ENCODE measurements around the gene MYOF.

DNA sequence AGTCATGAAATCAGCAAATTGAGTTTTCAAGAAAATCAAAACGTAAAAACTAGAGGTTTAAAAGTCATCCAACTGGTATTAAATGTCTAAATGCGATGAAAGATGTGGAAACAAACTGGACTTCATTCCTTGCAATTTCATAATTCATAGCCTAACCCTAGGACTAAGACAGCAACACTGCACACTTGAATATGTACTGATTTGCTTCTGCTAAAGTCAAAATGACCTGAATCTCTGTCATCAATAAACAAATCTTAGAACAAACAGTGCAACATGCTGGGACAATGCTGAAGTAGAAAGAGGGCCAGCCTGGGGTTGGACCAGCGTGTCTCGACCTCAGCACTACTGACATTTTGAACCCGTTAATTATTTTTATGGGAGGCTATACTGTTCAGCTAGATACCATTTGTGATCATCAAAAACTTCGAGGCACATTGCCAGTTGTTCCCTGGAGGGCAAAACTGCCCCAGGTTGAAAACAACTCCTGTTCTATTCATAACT, 47.1 kb downstream of the MYOF start:
- TF ChIP-seq EZH2phosphoT487 (IDR thresholded peaks at IDR 0.05; ENCODE audit: insufficient read depth, low read depth), result no peak
- no peak for TF ChIP-seq EZH2 (IDR thresholded peaks at IDR 0.05; ENCODE audit: insufficient read depth, poor library complexity, severe bottlenecking)
